HL-60 (cell line): ENCODE results near the gene VCPKMT.

Source experiments
- DNase-seq, 2 experiments: peaks; one replicate each; pipeline ENCODE4 v3.0.0-alpha.2; 2010 to 2020; ENCODE audit warnings: low read depth in 1 of 2, low spot score in 1 of 2
- H3K27ac ChIP-seq: fragments of 250-450 bp; sonication (Bioruptor Pico); replicated peaks from 2 replicates; pipeline ENCODE4 v1.5.1; 2020; ENCODE audit warnings: mild to moderate bottlenecking, moderate library complexity
- H3K27me3 ChIP-seq: fragments of 250-450 bp; sonication (Bioruptor Pico); 2 replicates; pipeline ENCODE4 v1.5.1; 2021; ENCODE audit warnings: mild to moderate bottlenecking, moderate library complexity; ENCODE audit not compliant: insufficient read depth, poor library complexity, severe bottlenecking
- H3K4me3 ChIP-seq: replicated peaks from 2 replicates; pipeline ENCODE4 v1.5.1; 2011; ENCODE audit warnings: mild to moderate bottlenecking, control low read depth, low read length; ENCODE audit not compliant: insufficient read depth
- CTCF ChIP-seq: IDR thresholded peaks from one replicate; pipeline ENCODE4 v1.5.1; 2011; ENCODE audit warnings: low read length, control low read depth, inconsistent platforms; ENCODE audit not compliant: insufficient read depth
- GABPA ChIP-seq: IDR thresholded peaks from 2 replicates; pipeline ENCODE4 v1.6.1; 2012; ENCODE audit warnings: low read depth
- POLR2AphosphoS5 ChIP-seq: IDR thresholded peaks from 2 replicates; pipeline ENCODE4 v1.6.1; 2012; ENCODE audit warnings: low read depth
- REST ChIP-seq: IDR thresholded peaks from 2 replicates; pipeline ENCODE4 v1.6.1; 2012; ENCODE audit warnings: low read depth; ENCODE audit not compliant: insufficient replicate concordance
- SPI1 ChIP-seq: IDR thresholded peaks from 2 replicates; pipeline ENCODE4 v1.6.1; 2012; ENCODE audit warnings: low read depth, mild to moderate bottlenecking, borderline replicate concordance

VCPKMT gene

GRCh38 chr14:50063876-50064420 is 52.4 kb downstream of the VCPKMT start:
- TF ChIP-seq POLR2AphosphoS5 (no peak), REST (no peak), GABPA (no peak), CTCF (no peak), SPI1 (no peak)

GRCh38 chr14:50062438-50063085 is 53.8 kb downstream of the VCPKMT start:
- H3K4me3 ChIP-seq, result no peak overlapping the region
- H3K27me3 ChIP-seq, result no peaks in the 10 kb centered on the region
- no peak for DNase-seq
- TF ChIP-seq POLR2AphosphoS5 (no peak), CTCF (no peak), SPI1 (no peak), GABPA (no peak), REST (no peak)
- H3K27ac ChIP-seq, result no peak overlapping the region

More at GRCh38 chr14:50063876-50064420, 52.4 kb downstream of the VCPKMT start:
- H3K27ac ChIP-seq, result no peak overlapping the region
- DNase-seq, result no peak
- no peaks in the 10 kb centered on the region for H3K27me3 ChIP-seq
- H3K4me3 ChIP-seq, result no peak overlapping the region

GRCh38 chr14:50061664-50062437 is 54.5 kb downstream of the VCPKMT start:
- Histone ChIP-seq H3K4me3 (no peak overlapping the region), H3K27me3 (no peaks in the 10 kb centered on the region), H3K27ac (peak overlapping the region; percentile 29)
- peak; percentile 96 for TF ChIP-seq SPI1
- TF ChIP-seq POLR2AphosphoS5, result peak; percentile 84
- peak; percentile 48; the same call in 1 of the 2 replicates for TF ChIP-seq GABPA
- TF ChIP-seq REST, result no peak
- DNase-seq, result peak in 1 of 2 experiments; percentile 88
